Kidney epithelial cell (primary cell): ENCODE data around the gene FAM168B. TPM values are rescaled to one million over a fixed set of nuclear protein-coding genes. Genes with fewer than 3 reads are reported as not detected.
"Not testable (repeated sequence)": the region's sequence is repeated elsewhere in the genome, so short reads cannot be mapped to it uniquely, and the experiment has no call there.

Source experiments
- DNase-seq: peaks from one replicate; pipeline ENCODE4 v3.0.0-alpha.2; 2010; ENCODE audit warnings: low read depth
- H3K27me3 ChIP-seq: 2 replicates; pipeline ENCODE4 v1.6.0; 2011; ENCODE audit warnings: low read length; ENCODE audit not compliant: control insufficient read depth, insufficient read depth
- H3K36me3 ChIP-seq: 2 replicates; pipeline ENCODE4 v1.5.1; 2011; ENCODE audit warnings: low read length; ENCODE audit not compliant: control insufficient read depth, insufficient read depth
- H3K4me3 ChIP-seq: 2 replicates; pipeline ENCODE4 v1.5.1; 2011; ENCODE audit warnings: low read depth, mild to moderate bottlenecking, control low read depth, low read length
- CTCF ChIP-seq: IDR thresholded peaks from 2 replicates; pipeline ENCODE4 v1.5.1; 2011; ENCODE audit warnings: mild to moderate bottlenecking, moderate library complexity, low read length, control low read depth, inconsistent platforms; ENCODE audit not compliant: insufficient read depth, poor library complexity, severe bottlenecking
- total RNA-seq: library from RNA; depleted of rRNA; stranded (reverse); fragments of >200 nt; gene quantifications from 2 replicates; pipeline ENCODE4 v1.2.3, GENCODE V29; 2015

FAM168B gene
- total RNA-seq, 1 donor from 2014 or later: 177 TPM

GRCh38 chr2:131120815-131121317 is 27.6 kb upstream of the FAM168B start:
- peaks cover 4% of the 10 kb centered on the region for H3K36me3 ChIP-seq
- H3K4me3 ChIP-seq: no peak overlapping the region
- no peak for TF ChIP-seq CTCF
- no peak for DNase-seq
- H3K27me3 ChIP-seq: no peaks in the 10 kb centered on the region

- DNase-seq: no peak
- TF ChIP-seq CTCF: no peak
- H3K36me3 ChIP-seq: no peaks in the 10 kb centered on the region
- H3K4me3 ChIP-seq: no peak overlapping the region
- no peaks in the 10 kb centered on the region for H3K27me3 ChIP-seq
Observed at GRCh38 chr2:131115752-131116151, 22.5 kb upstream of the FAM168B start.

GRCh38 chr2:131114950-131115349 is 21.7 kb upstream of the FAM168B start:
- H3K36me3 ChIP-seq, H3K27me3 ChIP-seq, DNase-seq, H3K4me3 ChIP-seq: not testable (repeated sequence)

GRCh38 chr2:131113566-131114227 is 20.4 kb upstream of the FAM168B start:
- no peak for DNase-seq
- Histone ChIP-seq H3K27me3 (no peaks in the 10 kb centered on the region), H3K36me3 (no peaks in the 10 kb centered on the region), H3K4me3 (no peak overlapping the region)
- no peak for TF ChIP-seq CTCF

- DNase-seq: no peak
Observed at GRCh38 chr2:131112529-131112928, 19.3 kb upstream of the FAM168B start.

More at GRCh38 chr2:131112529-131112928, 19.3 kb upstream of the FAM168B start:
- no peaks in the 10 kb centered on the region for H3K36me3 ChIP-seq
- H3K4me3 ChIP-seq: no peak overlapping the region
- no peaks in the 10 kb centered on the region for H3K27me3 ChIP-seq
- no peak for TF ChIP-seq CTCF
